ENCODE results near the gene FBXO2.

The FBXO2 gene

GRCh38 chr1:11674488-11674887, 20.3 kb upstream of the FBXO2 start:
- DNase-seq (ENCODE audit: insufficient read length, low spot score) (no peak), FAIRE-seq (no peak)
- TF ChIP-seq POLR2A (IDR thresholded peaks at IDR 0.05; ENCODE audit: low read depth, low read length) = no peak

GRCh38 chr1:11673089-11673769, 19.0 kb upstream of the FBXO2 start:
- no peak for TF ChIP-seq POLR2A (IDR thresholded peaks at IDR 0.05; ENCODE audit: low read depth, low read length)
- DNase-seq (ENCODE audit: insufficient read length, low spot score) (no peak), FAIRE-seq (no peak)

GRCh38 chr1:11671544-11672286, 17.5 kb upstream of the FBXO2 start:
- DNase-seq (ENCODE audit: insufficient read length, low spot score) (no peak), FAIRE-seq (no peak)
- no peak for TF ChIP-seq POLR2A (IDR thresholded peaks at IDR 0.05; ENCODE audit: low read depth, low read length)

- no peak for FAIRE-seq
- DNase-seq (ENCODE audit: insufficient read length, low spot score) = no peak
- TF ChIP-seq POLR2A (IDR thresholded peaks at IDR 0.05; ENCODE audit: low read depth, low read length) = no peak
Measured at GRCh38 chr1:11671205-11671543, 16.9 kb upstream of the FBXO2 start.

GRCh38 chr1:11670747-11671146, 16.5 kb upstream of the FBXO2 start:
- no peak for TF ChIP-seq POLR2A (IDR thresholded peaks at IDR 0.05; ENCODE audit: low read depth, low read length)
- FAIRE-seq = no peak
- DNase-seq (ENCODE audit: insufficient read length, low spot score) = no peak

GRCh38 chr1:11668516-11668915, 14.3 kb upstream of the FBXO2 start:
- no peak for TF ChIP-seq POLR2A (IDR thresholded peaks at IDR 0.05; ENCODE audit: low read depth, low read length)
- FAIRE-seq = no peak
- no peak for DNase-seq (ENCODE audit: insufficient read length, low spot score)

- FAIRE-seq (no peak), DNase-seq (ENCODE audit: insufficient read length, low spot score) (no peak)
- TF ChIP-seq POLR2A (IDR thresholded peaks at IDR 0.05; ENCODE audit: low read depth, low read length) = no peak
Measured at GRCh38 chr1:11664336-11665065, 10.3 kb upstream of the FBXO2 start.

- no peak for FAIRE-seq
- no peak for DNase-seq (ENCODE audit: insufficient read length, low spot score)
- no peak for TF ChIP-seq POLR2A (IDR thresholded peaks at IDR 0.05; ENCODE audit: low read depth, low read length)
Measured at GRCh38 chr1:11661103-11661502, 6.9 kb upstream of the FBXO2 start.

- FAIRE-seq (no peak), DNase-seq (ENCODE audit: insufficient read length, low spot score) (no peak)
- no peak for TF ChIP-seq POLR2A (IDR thresholded peaks at IDR 0.05; ENCODE audit: low read depth, low read length)
Measured at GRCh38 chr1:11659748-11660147, 5.5 kb upstream of the FBXO2 start.

GRCh38 chr1:11658542-11658941, 4.3 kb upstream of the FBXO2 start:
- DNase-seq (ENCODE audit: insufficient read length, low spot score) (no peak), FAIRE-seq (no peak)
- TF ChIP-seq POLR2A (IDR thresholded peaks at IDR 0.05; ENCODE audit: low read depth, low read length) = no peak

- DNase-seq (ENCODE audit: insufficient read length, low spot score) (no peak), FAIRE-seq (no peak)
- no peak for TF ChIP-seq POLR2A (IDR thresholded peaks at IDR 0.05; ENCODE audit: low read depth, low read length)
Measured at GRCh38 chr1:11657654-11658053, 3.4 kb upstream of the FBXO2 start.

GRCh38 chr1:11654939-11655808, 945 bp upstream of the FBXO2 start:
- no peak for TF ChIP-seq POLR2A (IDR thresholded peaks at IDR 0.05; ENCODE audit: low read depth, low read length)
- DNase-seq (ENCODE audit: insufficient read length, low spot score) = no peak
- FAIRE-seq = no peak

- no peak for TF ChIP-seq POLR2A (IDR thresholded peaks at IDR 0.05; ENCODE audit: low read depth, low read length)
- DNase-seq (ENCODE audit: insufficient read length, low spot score) (no peak), FAIRE-seq (no peak)
Measured at GRCh38 chr1:11653861-11654136, 430 bp downstream of the FBXO2 start.

Data from H54 (cell line).